ENCODE measurements around the gene ORM2.

- TF ChIP-seq ZFX (CRISPR knock-in tag; IDR thresholded peaks at IDR 0.05; ENCODE audit: low read depth) (no peak), GTF3A (CRISPR knock-in tag; conservative IDR thresholded peaks at IDR 0.05) (no peak), SMAD9 (CRISPR knock-in tag; IDR thresholded peaks at IDR 0.05) (no peak), CHD4 (IDR thresholded peaks at IDR 0.05; ENCODE audit: borderline replicate concordance, low read length) (no peak), RBM22 (optimal IDR thresholded peaks at IDR 0.05; ENCODE audit: low read length) (peak; percentile 92), PAF1 (CRISPR knock-in tag; IDR thresholded peaks at IDR 0.05) (no peak), EZH2 (conservative IDR thresholded peaks at IDR 0.05; ENCODE audit: low read depth, low read length) (no peak), GATAD1 (CRISPR knock-in tag; IDR thresholded peaks at IDR 0.05) (no peak), ZNF816 (CRISPR knock-in tag; IDR thresholded peaks at IDR 0.05; ENCODE audit: borderline replicate concordance) (no peak), HDAC2 (CRISPR knock-in tag; IDR thresholded peaks at IDR 0.05) (no peak), RNF2 (conservative IDR thresholded peaks at IDR 0.05; ENCODE audit: low read depth) (no peak), ZNF121 (CRISPR knock-in tag; IDR thresholded peaks at IDR 0.05) (no peak)
- TF ChIP-seq, protein P1, sequence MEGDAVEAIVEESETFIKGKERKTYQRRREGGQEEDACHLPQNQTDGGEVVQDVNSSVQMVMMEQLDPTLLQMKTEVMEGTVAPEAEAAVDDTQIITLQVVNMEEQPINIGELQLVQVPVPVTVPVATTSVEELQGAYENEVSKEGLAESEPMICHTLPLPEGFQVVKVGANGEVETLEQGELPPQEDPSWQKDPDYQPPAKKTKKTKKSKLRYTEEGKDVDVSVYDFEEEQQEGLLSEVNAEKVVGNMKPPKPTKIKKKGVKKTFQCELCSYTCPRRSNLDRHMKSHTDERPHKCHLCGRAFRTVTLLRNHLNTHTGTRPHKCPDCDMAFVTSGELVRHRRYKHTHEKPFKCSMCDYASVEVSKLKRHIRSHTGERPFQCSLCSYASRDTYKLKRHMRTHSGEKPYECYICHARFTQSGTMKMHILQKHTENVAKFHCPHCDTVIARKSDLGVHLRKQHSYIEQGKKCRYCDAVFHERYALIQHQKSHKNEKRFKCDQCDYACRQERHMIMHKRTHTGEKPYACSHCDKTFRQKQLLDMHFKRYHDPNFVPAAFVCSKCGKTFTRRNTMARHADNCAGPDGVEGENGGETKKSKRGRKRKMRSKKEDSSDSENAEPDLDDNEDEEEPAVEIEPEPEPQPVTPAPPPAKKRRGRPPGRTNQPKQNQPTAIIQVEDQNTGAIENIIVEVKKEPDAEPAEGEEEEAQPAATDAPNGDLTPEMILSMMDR (CRISPR knock-in tag; IDR thresholded peaks at IDR 0.05), result no peak
- TF ChIP-seq, protein P2, sequence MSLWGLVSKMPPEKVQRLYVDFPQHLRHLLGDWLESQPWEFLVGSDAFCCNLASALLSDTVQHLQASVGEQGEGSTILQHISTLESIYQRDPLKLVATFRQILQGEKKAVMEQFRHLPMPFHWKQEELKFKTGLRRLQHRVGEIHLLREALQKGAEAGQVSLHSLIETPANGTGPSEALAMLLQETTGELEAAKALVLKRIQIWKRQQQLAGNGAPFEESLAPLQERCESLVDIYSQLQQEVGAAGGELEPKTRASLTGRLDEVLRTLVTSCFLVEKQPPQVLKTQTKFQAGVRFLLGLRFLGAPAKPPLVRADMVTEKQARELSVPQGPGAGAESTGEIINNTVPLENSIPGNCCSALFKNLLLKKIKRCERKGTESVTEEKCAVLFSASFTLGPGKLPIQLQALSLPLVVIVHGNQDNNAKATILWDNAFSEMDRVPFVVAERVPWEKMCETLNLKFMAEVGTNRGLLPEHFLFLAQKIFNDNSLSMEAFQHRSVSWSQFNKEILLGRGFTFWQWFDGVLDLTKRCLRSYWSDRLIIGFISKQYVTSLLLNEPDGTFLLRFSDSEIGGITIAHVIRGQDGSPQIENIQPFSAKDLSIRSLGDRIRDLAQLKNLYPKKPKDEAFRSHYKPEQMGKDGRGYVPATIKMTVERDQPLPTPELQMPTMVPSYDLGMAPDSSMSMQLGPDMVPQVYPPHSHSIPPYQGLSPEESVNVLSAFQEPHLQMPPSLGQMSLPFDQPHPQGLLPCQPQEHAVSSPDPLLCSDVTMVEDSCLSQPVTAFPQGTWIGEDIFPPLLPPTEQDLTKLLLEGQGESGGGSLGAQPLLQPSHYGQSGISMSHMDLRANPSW (CRISPR knock-in tag; IDR thresholded peaks at IDR 0.05; ENCODE audit: borderline replicate concordance), result no peak
Measured at GRCh38 chr9:114312513-114312875, 17.2 kb upstream of the ORM2 start.

Data from HepG2 (cell line).